KMS-11 (cell line): Measurements from ENCODE around the gene GPC3.

ENCODE experiments used
- H2AFZ ChIP-seq: fragments of 200-600 bp; sonication (generic); 2 replicates; pipeline ENCODE4 v1.6.1; 2016; ENCODE audit warnings: antibody characterized with exemption, mixed run types, low read depth
- H3K27ac ChIP-seq: fragments of 200-600 bp; sonication (generic); 2 replicates; pipeline ENCODE4 v1.6.1; 2016; ENCODE audit warnings: mild to moderate bottlenecking, mixed run types
- H3K27me3 ChIP-seq: fragments of 200-600 bp; sonication (generic); 2 replicates; pipeline ENCODE4 v1.6.1; 2017; ENCODE audit warnings: mild to moderate bottlenecking, low read depth, mixed run types, moderate library complexity; ENCODE audit not compliant: insufficient read depth
- H3K36me3 ChIP-seq: fragments of 200-600 bp; sonication (generic); 2 replicates; pipeline ENCODE4 v1.6.1; 2017; ENCODE audit warnings: mild to moderate bottlenecking, mixed run types; ENCODE audit not compliant: insufficient read depth
- H3K4me1 ChIP-seq: fragments of 200-600 bp; sonication (generic); 2 replicates; pipeline ENCODE4 v1.6.1; 2016; ENCODE audit warnings: mild to moderate bottlenecking, low read depth, mixed run types; ENCODE audit not compliant: poor library complexity, severe bottlenecking
- H3K4me2 ChIP-seq: fragments of 200-600 bp; sonication (generic); 2 replicates; pipeline ENCODE4 v1.7.0; 2016; ENCODE audit warnings: mild to moderate bottlenecking, mixed run types
- H3K4me3 ChIP-seq: fragments of 200-600 bp; sonication (generic); IDR thresholded peaks from 2 replicates; pipeline ENCODE4 v1.6.1; 2017; ENCODE audit warnings: low read depth, low read length, mixed read lengths; ENCODE audit not compliant: insufficient read depth
- H3K79me2 ChIP-seq: fragments of 200-600 bp; sonication (generic); 2 replicates; pipeline ENCODE4 v1.6.1; 2016; ENCODE audit warnings: low read depth, mixed run types; ENCODE audit not compliant: insufficient read depth
- H3K9ac ChIP-seq: fragments of 200-600 bp; sonication (generic); 2 replicates; pipeline ENCODE4 v1.6.1; 2016; ENCODE audit warnings: mild to moderate bottlenecking, mixed run types
- H4K20me1 ChIP-seq: fragments of 200-600 bp; sonication (generic); 2 replicates; pipeline ENCODE4 v1.6.1; 2016; ENCODE audit warnings: mild to moderate bottlenecking, mixed run types; ENCODE audit not compliant: insufficient read depth
- TF ChIP-seq, protein P1 (sequence below): fragments of 200-600 bp; sonication (generic); conservative IDR thresholded peaks from 2 replicates; pipeline ENCODE4 v1.6.1; 2017; ENCODE audit warnings: low read depth, mild to moderate bottlenecking, antibody characterized with exemption, low read length, moderate library complexity, mixed read lengths

Gene GPC3

DNA sequence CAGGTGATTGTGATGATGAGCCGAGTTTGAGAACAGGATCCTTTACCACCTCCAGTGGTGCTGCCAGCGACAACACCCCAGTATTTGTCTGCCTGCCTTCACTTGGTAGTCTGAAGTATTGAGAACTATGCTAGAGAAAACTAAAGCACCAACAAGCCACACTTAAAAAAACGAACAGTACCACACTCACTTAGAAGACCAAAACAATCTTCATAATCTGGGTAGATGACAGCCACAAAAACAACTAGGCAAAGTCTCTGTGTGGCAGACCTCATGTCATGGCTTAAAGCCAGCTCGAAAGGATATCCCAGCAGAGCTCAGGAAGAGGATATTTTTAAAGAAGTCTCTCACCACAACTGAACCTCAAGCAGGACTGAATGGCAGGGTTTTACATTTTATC, 236.0 kb downstream of the GPC3 start:
- Histone ChIP-seq H3K27me3 (no peaks in the 10 kb centered on the region), H3K79me2 (no peaks in the 10 kb centered on the region), H3K27ac (no peak overlapping the region), H3K4me3 (no peak overlapping the region), H3K4me1 (no peaks in the 10 kb centered on the region), H3K9ac (no peak overlapping the region), H3K4me2 (no peak overlapping the region), H3K36me3 (no peaks in the 10 kb centered on the region), H2AFZ (no peak overlapping the region), H4K20me1 (no peaks in the 10 kb centered on the region)
- TF ChIP-seq, protein P1, sequence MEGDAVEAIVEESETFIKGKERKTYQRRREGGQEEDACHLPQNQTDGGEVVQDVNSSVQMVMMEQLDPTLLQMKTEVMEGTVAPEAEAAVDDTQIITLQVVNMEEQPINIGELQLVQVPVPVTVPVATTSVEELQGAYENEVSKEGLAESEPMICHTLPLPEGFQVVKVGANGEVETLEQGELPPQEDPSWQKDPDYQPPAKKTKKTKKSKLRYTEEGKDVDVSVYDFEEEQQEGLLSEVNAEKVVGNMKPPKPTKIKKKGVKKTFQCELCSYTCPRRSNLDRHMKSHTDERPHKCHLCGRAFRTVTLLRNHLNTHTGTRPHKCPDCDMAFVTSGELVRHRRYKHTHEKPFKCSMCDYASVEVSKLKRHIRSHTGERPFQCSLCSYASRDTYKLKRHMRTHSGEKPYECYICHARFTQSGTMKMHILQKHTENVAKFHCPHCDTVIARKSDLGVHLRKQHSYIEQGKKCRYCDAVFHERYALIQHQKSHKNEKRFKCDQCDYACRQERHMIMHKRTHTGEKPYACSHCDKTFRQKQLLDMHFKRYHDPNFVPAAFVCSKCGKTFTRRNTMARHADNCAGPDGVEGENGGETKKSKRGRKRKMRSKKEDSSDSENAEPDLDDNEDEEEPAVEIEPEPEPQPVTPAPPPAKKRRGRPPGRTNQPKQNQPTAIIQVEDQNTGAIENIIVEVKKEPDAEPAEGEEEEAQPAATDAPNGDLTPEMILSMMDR = no peak

DNA sequence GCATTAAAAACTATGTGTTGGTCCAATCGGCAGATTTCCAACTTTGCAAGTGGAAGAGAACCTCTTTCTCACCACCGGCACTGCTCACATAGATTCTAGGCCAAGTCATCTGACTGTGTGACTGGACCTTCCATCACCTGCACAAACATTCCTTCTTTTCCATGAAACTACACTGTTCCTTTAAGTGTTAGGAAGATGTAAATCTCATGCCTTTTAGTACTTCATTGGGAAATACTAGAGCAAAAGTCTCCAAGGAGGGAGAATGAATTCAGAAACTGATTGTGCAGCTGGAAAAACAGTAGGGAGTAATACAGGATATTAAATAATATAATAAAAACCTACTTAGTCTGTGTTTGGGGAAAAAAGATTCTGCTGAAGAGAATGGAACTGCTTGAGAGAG, 238.2 kb downstream of the GPC3 start:
- Histone ChIP-seq H3K79me2 (no peaks in the 10 kb centered on the region), H3K27me3 (no peaks in the 10 kb centered on the region), H4K20me1 (no peaks in the 10 kb centered on the region), H3K4me2 (no peak overlapping the region), H3K4me1 (no peaks in the 10 kb centered on the region), H2AFZ (no peak overlapping the region), H3K9ac (no peak overlapping the region), H3K36me3 (no peaks in the 10 kb centered on the region), H3K27ac (no peak overlapping the region), H3K4me3 (no peak overlapping the region)
- TF ChIP-seq, protein P1 = no peak

DNA sequence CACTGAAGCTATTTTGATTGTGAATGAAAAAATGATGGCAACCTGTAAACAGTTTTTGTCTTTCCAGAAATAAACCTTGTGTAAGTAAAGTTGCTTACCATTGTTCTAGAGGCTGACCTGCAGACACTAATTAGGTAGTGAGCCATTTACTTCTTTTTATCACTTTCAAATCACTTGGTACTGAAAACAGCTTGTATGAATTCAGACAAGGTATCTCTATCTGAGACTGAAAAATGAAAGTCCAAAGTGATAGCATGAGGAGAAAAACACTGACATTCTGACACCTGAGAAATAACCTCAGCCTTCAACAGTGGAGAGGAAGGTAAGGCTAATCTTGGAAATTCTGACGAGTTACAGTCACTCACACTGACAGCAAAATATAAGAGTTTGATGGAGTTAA, 238.8 kb downstream of the GPC3 start:
- TF ChIP-seq, protein P1 = no peak
- Histone ChIP-seq H2AFZ (no peak overlapping the region), H3K27ac (no peak overlapping the region)

DNA sequence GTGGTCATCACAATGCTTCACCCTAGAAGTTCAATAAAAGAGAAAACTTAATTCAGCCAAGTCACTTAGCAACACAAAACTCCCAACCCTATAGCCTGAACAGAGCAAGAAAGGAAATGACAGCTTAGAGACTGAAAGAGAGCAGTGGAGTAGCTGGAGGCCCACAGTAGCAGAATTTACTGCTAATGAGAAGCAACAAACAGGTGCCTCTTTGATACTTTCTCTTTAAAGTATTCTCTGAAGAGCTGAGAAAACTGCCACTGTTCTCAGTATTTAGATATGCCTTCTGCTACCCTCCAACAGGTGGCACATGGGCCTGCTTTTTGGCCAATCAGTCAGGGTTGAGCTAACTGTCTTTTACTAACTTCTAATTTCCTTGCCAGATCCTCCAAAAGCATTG, 240.0 kb downstream of the GPC3 start:
- no peak overlapping the region for H3K27ac ChIP-seq

More for the DNA sequence above, 238.8 kb downstream of the GPC3 start:
- Histone ChIP-seq H3K9ac (no peak overlapping the region), H3K27me3 (no peaks in the 10 kb centered on the region), H3K4me3 (no peak overlapping the region), H3K36me3 (no peaks in the 10 kb centered on the region), H3K79me2 (no peaks in the 10 kb centered on the region), H3K4me2 (no peak overlapping the region), H4K20me1 (no peaks in the 10 kb centered on the region), H3K4me1 (no peaks in the 10 kb centered on the region)

More for the DNA sequence above, 240.0 kb downstream of the GPC3 start:
- H3K4me2 ChIP-seq = no peak overlapping the region
- H3K4me3 ChIP-seq = no peak overlapping the region
- no peak overlapping the region for H2AFZ ChIP-seq
- no peaks in the 10 kb centered on the region for H3K27me3 ChIP-seq
- H4K20me1 ChIP-seq = no peaks in the 10 kb centered on the region
- TF ChIP-seq, protein P1 = no peak
- no peaks in the 10 kb centered on the region for H3K36me3 ChIP-seq
- H3K9ac ChIP-seq = no peak overlapping the region
- no peaks in the 10 kb centered on the region for H3K4me1 ChIP-seq
- H3K79me2 ChIP-seq = no peaks in the 10 kb centered on the region
